K562 (cell line): Measurements from ENCODE around the gene CHST7. TPM values are rescaled to one million over a fixed set of nuclear protein-coding genes. Genes with fewer than 3 reads are reported as not detected.
A peak's percentile ranks its signal among the peaks of the same experiment; 100 is the strongest.
"Not testable (repeated sequence)": the region's sequence is repeated elsewhere in the genome, so short reads cannot be mapped to it uniquely, and the experiment has no call there.

ENCODE experiments used
- ATAC-seq: fragments of 200-7000 bp; cut with Tn5 transposase; 3 replicates; pipeline ENCODE4 v1.9.1; 2020; ENCODE audit warnings: moderate library complexity
- BruUV-seq: library from RNA; stranded (reverse); fragments of 400-500 nt; replicated peaks from 2 replicates; lab custom pipeline; 2021; lab: Mats Ljungman, UMichigan
- CTCF ChIA-PET: fragments of 300-600 bp; formaldehyde crosslinking; extraction: SDS; loops from one replicate; lab custom pipeline; 2021; ENCODE audit warnings: low intra/inter-chr PET ratio; lab: Yijun Ruan, JAX
- POLR2A ChIA-PET: fragments of 300-600, 350-650 bp; sonication (Branson Sonifier 250); formaldehyde crosslinking; extraction: SDS; loops from one replicate; lab custom pipeline; 2021; ENCODE audit warnings: antibody characterized with exemption, inconsistent platforms; lab: Yijun Ruan, JAX
- DNase-seq, 4 experiments: peaks; one replicate each; pipeline versions ENCODE4 v3.0.0 to v3.0.0-alpha.2; 2011 to 2018; ENCODE audit warnings: low spot score in 3 of 4, mixed read lengths in 3 of 4; ENCODE audit errors: extremely low read depth in 1 of 4
- FAIRE-seq: peaks from 2 replicates; lab custom pipeline; 2011; peaks lifted over from hg19 to GRCh38; lab: Jason Lieb, UNC
- H2AFZ ChIP-seq: 2 replicates; pipeline ENCODE4 v1.6.0; 2011; ENCODE audit warnings: low read depth, low read length, control low read depth, inconsistent platforms
- H3K27ac ChIP-seq: fragments of 200-600 bp; 3 replicates; pipeline ENCODE4 v1.8.0; 2011; ENCODE audit warnings: low read depth, mild to moderate bottlenecking, control low read depth, inconsistent platforms, low read length, moderate library complexity, mixed read lengths; ENCODE audit errors: extremely low read depth
- H3K27me3 ChIP-seq, 2 experiments: fragments of 300-600 bp in 1 of 2; 2 replicates in 1 of 2; 3 replicates in 1 of 2; pipeline versions ENCODE4 v1.6.0 to v1.8.0; 2011; ENCODE audit warnings: inconsistent platforms in 2 of 2, low read length in 2 of 2, mild to moderate bottlenecking in 1 of 2, mixed read lengths in 1 of 2, moderate library complexity in 1 of 2; ENCODE audit not compliant: control insufficient read depth in 2 of 2, insufficient read depth in 2 of 2
- H3K36me3 ChIP-seq: fragments of 300-600 bp; 3 replicates; pipeline ENCODE4 v1.8.0; 2011; ENCODE audit warnings: mild to moderate bottlenecking, low read length, inconsistent platforms; ENCODE audit not compliant: control insufficient read depth, insufficient read depth
- H3K4me1 ChIP-seq, 2 experiments: fragments of 200-600 bp in 1 of 2; replicated peaks in 1 of 2; 2 replicates in 1 of 2; 3 replicates in 1 of 2; pipeline versions ENCODE4 v1.5.1 to v1.8.0; 2011; ENCODE audit warnings: inconsistent platforms in 2 of 2, low read length in 2 of 2, mild to moderate bottlenecking in 1 of 2, mixed read lengths in 1 of 2, moderate library complexity in 1 of 2; ENCODE audit not compliant: control insufficient read depth in 2 of 2, insufficient read depth in 2 of 2
- H3K4me2 ChIP-seq: 2 replicates; pipeline ENCODE4 v1.6.1; 2011; ENCODE audit warnings: low read length, control low read depth, inconsistent platforms, mixed read lengths; ENCODE audit not compliant: insufficient read depth
- H3K4me3 ChIP-seq: fragments of 200-600 bp; sonication (generic), shearing (Covaris generic); 2 replicates; pipeline ENCODE4 v1.5.1; 2016; ENCODE audit warnings: control low read depth, inconsistent platforms
- H3K79me2 ChIP-seq: fragments of 200-600 bp; 3 replicates; pipeline ENCODE4 v1.8.0; 2011; ENCODE audit warnings: low read length, inconsistent platforms; ENCODE audit not compliant: control insufficient read depth, insufficient read depth
- H3K9ac ChIP-seq, 2 experiments: 2 replicates each; pipeline versions ENCODE4 v1.6.0 to v1.6.1; 2011; ENCODE audit warnings: low read depth in 2 of 2, low read length in 2 of 2, control low read depth in 1 of 2, inconsistent platforms in 1 of 2, mild to moderate bottlenecking in 1 of 2, mixed read lengths in 1 of 2; ENCODE audit not compliant: insufficient read depth in 1 of 2
- H3K9me1 ChIP-seq: one replicate; pipeline ENCODE4 v1.6.0; 2011; ENCODE audit warnings: inconsistent platforms, mild to moderate bottlenecking, low read length, moderate library complexity; ENCODE audit not compliant: control insufficient read depth, insufficient read depth
- H3K9me3 ChIP-seq: replicated peaks from 2 replicates; pipeline ENCODE4 v1.5.1; 2011; ENCODE audit warnings: low read depth, low read length, inconsistent platforms; ENCODE audit not compliant: control insufficient read depth, insufficient read depth
- H4K20me1 ChIP-seq: replicated peaks from 2 replicates; pipeline ENCODE4 v1.6.1; 2011; ENCODE audit warnings: low read length, inconsistent platforms, mixed read lengths; ENCODE audit not compliant: control insufficient read depth, insufficient read depth
- WGBS: fragments of 100-300 bp; shearing (Covaris generic); methylation state at CpG from one replicate; pipeline ENCODE4 v1.1.6; 2016; ENCODE audit warnings: low coverage, mixed read lengths; ENCODE audit not compliant: insufficient coverage; ENCODE audit errors: missing lambda C conversion rate; 5-methylcytosine and 5-hydroxymethylcytosine counted together
- in situ Hi-C: fragments of 300-500 bp; cut with MboI; formaldehyde crosslinking; loops from 4 replicates; pipeline ENCODE4 v1.15.0; 2018; ENCODE audit warnings: inconsistent platforms, mixed read lengths
- intact Hi-C: fragments of 100-400 bp; cut with micrococcal nuclease; formaldehyde crosslinking; loops from 2 replicates; pipeline ENCODE4 v1.14.2; 2022
- polyA plus RNA-seq, 8 experiments: library from polyadenylated mRNA; depleted of rRNA in 4 of 8; stranded (reverse) in 5 of 8; unstranded in 3 of 8; fragments of >200 nt; fragmentation: Nextera tagmentation in 2 of 8; fragmentation: Illumina TruSeq in 1 of 8; extraction: Ambion mirVana in 2 of 8; extraction: Trizol in 1 of 8; gene quantifications; 2 replicates each; pipeline versions ENCODE4 v1.2.1 to v1.2.3, GENCODE V29; 2011 to 2014; ENCODE audit warnings: inconsistent platforms in 1 of 8, missing spikeins in 1 of 8
- total RNA-seq, 7 experiments: library from RNA; depleted of rRNA in 6 of 7; stranded (reverse); fragments of >200 nt in 6 of 7; fragmentation: Illumina TruSeq in 2 of 7; extraction: Trizol in 2 of 7; gene quantifications; 2 replicates each; pipeline versions ENCODE4 v1.2.1 to v1.2.3, GENCODE V29; 2011 to 2021; ENCODE audit warnings: low replicate concordance in 1 of 7

CHST7 gene
- total and polyA plus RNA-seq, 9 of the 15 experiments (the other 6 are each of a cell fraction or from before 2014, with no cell fraction given) = 0.04 to 0.41 (median 0.09) TPM; not detected in 2

DNA sequence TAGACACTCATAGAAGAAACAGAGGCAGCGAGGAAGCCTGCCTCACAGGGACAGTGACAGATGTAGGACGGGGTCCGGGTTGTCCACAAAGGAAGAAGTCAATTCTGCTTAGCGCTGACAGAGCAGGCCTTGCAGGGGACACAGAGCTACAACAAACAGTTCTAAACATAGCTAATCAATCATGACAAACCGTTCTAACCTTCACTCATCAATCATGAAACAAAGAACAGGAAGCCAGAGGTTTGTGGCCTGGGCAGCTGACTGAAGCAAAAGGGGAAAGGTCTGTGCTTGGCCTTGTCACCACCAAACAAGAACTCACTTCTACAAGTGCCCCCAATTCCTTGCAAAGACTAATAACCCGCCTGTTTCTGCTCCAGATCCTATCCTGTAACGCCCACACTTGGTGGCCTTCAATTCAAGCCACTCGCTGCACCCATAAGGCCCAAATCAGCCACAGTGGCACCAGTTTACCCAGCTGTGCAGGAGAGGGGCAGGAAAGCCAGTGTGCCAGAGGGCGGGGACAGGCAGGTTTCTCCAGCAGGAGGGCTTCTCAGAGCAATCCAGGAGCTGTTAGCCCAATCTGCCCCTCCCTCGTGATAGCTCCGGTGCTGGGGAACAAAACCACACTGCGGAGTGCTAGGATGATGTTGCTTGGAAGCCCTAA, 43.7 kb upstream of the CHST7 start:
- WGBS = 44% methylated on average over 11 of the region's 12 CpGs
- H3K4me2 ChIP-seq, H3K79me2 ChIP-seq, DNase-seq, POLR2A ChIA-PET, H3K27ac ChIP-seq, ATAC-seq, H3K9me3 ChIP-seq, H3K4me3 ChIP-seq, H3K4me1 ChIP-seq, H2AFZ ChIP-seq, H3K9ac ChIP-seq, H4K20me1 ChIP-seq, intact Hi-C loops, BruUV-seq, H3K36me3 ChIP-seq, H3K9me1 ChIP-seq, CTCF ChIA-PET, H3K27me3 ChIP-seq, in situ Hi-C loops: not testable (repeated sequence)
- FAIRE-seq = peak; percentile 11

DNA sequence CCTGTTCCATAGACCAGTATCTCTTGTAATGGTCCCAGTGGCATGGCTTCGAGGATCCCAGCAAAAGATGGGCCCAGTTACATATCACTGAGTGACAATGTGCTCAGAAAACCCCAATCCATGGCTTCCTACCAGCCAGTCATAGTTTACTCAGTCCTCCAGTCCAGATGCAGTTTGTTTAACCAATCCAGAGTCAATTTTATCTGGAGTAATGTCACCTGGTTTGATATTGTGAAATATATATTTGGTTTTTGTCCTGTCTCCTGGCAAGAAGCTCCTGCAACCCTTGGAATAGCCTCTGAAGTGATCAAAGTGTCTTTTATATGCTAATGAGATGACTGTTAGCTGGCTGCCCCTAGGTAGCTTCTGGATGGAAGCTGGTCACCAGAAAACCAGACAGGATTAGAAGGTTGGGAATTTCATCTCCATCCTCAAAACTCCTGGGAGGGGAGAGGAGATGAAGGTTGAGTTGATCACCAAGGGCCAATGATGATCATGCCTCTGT, 43.1 kb upstream of the CHST7 start:
- H2AFZ ChIP-seq, CTCF ChIA-PET, H3K4me1 ChIP-seq, H3K9me3 ChIP-seq, POLR2A ChIA-PET, DNase-seq, H3K27me3 ChIP-seq, H3K79me2 ChIP-seq, H3K36me3 ChIP-seq, in situ Hi-C loops, H3K9me1 ChIP-seq, BruUV-seq, intact Hi-C loops, H3K4me2 ChIP-seq, H4K20me1 ChIP-seq, ATAC-seq, FAIRE-seq, H3K4me3 ChIP-seq, H3K9ac ChIP-seq, H3K27ac ChIP-seq: not testable (repeated sequence)
- 71% methylated on average over 1 of the region's 1 CpG for WGBS
